NCI-H82 treated with DMSO at 0.1 percent for 48 hours (cell line): ENCODE results near the gene CLN6.

ENCODE experiments used
- DNase-seq: peaks from one replicate; lab custom pipeline; 2025; ENCODE audit not compliant: unreplicated experiment; lab: John Stamatoyannopoulos, UW

Gene CLN6

DNA sequence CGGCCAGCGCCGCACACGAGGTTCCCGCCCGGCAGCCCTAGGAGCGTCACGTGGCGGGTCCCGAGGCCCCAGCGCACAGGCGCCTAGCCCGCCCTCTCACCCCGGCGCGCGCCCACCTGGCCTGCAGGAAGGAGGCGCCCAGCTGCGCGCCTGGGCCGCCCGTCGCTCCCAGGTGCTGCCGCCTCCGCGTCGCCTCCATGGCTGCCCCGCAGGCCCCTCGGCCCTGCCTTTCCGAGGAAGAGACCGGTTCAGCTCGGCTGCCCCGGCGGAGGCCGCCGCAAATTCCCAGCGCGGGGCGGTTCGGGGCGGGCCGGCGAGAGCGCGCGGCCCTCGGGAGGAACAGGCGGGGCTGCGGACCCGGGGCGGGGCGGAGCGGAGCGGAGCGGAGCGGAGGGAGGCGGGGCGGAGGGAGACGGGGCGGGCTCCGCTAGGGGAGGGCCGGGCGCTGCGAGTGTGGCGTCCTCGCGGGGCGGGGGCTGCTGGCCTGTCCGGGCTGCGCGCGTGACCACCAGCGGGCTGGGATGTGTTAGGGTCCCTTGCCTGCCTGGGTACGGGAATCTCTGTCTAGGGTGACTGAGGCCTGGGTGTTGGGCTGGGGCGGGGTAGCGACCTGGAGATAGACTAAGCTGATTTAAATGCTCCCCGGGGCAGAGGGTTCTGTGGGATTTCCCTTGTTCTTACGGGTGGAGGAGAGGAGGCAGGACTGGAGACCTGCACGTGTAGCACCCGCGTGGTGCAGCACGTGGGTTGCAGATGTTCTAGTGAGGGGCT lies at the start of gene CLN6:
Gene CLN6 (minus strand): TSS at position 343 of the 771 bp plus-strand sequence. CDS start 144 bp downstream, at position 199.
- peak; percentile 59 for DNase-seq

DNA sequence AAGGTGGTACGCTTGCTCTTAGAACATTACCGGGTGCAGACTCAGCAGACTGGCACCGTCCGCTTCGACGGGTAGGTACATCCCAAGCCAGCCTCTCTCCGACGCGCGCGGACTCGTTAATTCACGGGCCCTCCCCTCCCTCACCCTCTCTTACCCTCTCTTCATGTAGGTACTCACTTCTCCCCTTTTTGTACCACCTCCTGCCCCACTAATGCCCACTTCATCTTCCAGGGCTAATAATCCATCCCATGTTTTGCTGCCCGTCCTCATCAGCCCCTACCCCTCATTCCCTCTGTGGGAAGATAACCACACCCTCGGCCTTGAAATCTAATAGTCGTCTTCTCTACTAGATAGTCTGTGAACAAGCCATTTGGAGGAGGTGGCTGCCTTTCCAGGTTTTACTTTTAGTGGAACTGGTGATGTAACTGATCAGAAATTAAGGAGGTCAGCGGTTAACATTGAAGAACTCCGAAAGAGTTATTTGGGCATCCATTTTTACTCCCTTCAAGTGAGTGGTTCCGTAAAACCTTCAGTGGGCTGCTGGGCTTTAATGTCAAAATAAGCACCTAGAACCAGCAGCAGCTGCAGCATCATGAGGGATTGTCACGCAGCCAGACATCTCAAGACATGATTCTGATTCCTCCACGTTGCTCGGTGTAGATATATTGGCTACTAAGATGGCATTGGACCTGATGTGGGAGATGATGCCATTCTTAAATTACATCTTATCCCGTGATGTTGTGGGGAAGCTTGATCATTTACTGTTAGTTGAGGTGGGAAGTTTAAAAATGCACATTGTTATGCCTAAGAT lies 49.3 kb upstream of the CLN6 start:
- DNase-seq, result no peak

DNA sequence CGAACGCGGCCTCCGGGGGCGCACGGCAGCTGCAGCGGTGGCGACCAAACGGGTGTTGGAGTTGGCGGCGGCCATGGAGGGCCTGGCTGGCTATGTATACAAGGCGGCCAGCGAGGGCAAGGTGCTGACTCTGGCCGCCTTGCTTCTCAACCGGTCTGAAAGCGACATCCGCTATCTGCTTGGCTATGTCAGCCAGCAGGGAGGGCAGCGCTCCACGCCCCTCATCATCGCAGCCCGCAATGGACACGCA lies 48.7 kb upstream of the CLN6 start:
- no peak for DNase-seq

DNA sequence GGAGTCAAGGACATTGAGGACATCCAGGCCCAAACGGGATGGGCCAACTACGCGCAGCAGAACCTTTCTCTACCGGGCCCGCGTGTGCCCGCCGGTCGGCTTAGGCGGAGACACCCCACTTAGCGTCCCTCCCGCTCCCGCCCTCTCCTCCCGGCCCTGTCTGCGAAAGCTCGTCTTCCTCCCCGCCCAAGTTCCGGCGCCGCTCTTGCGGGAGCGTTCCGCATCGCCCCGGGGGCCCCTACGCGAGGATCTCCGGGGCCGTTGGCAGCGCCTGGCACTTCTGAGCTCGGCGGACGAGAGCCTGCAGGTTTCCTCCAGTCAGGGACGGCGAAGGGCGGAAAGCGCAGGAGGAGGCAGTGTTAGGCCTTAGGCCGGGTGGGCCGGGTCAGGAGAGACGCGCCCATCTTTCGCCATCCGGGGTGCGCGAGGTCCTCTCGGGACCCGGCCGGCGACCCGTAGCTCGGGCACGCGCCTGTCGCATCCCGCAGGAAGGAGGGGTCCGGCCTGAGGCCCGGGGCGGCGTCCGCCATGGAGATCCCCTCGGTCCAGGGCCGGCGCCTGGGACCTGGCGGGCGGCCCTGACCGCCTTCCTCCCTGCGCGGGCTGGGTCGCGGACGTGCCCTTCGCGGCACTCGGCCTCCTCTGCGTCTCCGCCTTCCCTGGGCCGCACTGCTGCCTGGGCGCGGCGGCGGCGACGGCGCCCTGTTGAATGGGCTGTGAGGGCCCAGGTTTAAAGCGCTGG lies 48.2 kb upstream of the CLN6 start, which contains the start of gene FEM1B:
Gene FEM1B (plus strand): TSS at position 143 of the 742 bp plus-strand sequence. CDS start 673 bp downstream, outside the sequence.
- DNase-seq, result peak; percentile 65

DNA sequence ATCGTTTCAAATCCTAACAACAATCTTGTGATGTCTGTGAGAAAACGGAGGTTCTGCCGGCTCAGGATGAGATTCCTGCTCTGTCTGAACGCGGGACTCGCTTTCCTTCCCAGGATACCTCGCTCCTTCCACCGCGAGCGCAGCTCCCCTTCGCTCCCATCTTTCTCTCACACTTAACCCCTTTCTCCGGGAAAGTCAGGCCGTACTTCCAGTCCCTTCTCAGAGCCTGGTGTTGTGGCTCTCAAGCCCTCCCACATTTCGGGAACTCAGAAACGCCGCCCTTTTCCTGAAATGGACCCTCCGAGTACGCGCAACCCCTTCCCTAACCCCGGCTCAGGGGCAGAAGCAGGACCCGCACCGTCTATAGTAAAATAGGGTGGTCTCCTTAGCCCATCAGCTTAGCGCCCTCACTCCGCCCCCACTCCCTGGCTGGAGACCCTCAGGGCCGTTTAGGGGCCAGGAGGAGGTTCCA lies 47.6 kb upstream of the CLN6 start:
- DNase-seq, result no peak

DNA sequence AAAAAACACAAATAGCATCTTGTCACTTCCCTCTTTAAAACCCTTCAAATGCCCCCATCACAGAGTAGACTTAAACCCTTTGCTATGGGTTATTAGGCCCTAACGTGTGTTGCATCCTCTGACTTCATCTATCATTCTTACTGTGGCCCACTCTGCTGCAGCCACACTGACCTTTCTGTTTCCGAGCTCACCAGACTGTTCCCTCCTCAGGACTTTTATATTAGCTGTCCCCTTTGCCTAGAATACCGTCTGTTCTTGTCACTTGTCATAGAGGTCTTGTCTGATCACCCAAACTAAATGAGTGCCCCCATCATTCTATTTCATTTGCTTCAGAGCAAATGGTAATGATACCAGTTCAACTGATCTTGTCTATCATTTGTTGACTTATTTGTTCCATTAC lies 47.1 kb upstream of the CLN6 start:
- DNase-seq, result no peak

DNA sequence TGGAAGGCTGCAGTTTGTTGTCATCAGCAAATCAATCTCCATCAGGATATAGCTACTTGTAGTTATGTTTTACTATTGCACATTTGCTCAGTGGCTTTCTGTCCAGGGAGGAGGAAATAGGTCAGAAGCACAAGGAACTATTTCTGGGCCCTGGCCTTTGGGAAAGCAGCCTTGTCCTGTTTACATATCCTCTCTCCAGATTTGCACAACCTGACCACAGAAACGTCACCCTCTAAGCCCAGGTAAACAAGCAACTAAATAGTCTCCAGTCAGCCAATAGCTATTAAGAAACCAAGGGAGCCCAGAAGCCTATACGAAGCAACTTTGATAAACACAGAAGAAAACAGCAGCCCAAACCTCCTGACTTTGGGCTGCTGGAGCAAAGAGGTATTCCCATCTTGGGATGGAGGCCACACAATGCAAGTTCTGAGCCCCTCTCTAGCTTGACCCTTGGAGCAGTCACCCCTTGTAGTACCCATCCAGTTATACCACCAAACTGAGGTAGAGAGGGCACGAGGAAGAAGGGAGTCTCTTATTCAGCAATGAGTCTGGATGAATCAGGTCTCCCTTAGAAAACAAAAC lies 45.7 kb upstream of the CLN6 start:
- no peak for DNase-seq

DNA sequence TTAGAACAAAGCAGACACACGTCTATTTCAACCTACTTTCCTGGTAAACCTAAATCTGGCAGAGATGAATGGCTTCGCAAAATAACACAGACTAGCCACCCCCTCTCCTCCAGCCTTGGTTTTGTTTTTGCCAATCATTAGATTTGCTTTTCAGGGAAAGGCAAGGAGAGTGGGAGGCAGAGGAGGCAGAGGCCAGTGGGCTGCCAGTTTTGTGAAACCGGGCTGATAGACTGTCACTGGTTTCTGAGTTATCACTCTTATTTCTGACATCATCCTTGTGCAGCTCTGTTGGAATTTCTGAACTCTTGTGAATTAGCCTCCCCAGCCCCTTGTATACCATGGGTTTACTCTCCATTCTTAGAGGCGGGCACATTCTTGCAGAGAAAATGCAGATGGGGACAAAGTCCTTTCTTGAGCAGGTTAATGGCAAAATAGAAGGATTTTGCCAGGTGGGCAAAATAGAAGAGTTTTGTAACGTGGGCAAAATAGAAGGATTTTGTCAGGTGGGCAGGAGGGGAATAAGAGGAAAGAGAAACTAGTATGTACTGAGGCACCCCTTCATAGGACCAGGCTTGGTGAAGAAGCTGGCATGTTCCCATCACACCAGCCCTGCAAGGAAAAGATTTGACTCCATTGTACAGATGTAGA lies 44.8 kb upstream of the CLN6 start:
- no peak for DNase-seq

DNA sequence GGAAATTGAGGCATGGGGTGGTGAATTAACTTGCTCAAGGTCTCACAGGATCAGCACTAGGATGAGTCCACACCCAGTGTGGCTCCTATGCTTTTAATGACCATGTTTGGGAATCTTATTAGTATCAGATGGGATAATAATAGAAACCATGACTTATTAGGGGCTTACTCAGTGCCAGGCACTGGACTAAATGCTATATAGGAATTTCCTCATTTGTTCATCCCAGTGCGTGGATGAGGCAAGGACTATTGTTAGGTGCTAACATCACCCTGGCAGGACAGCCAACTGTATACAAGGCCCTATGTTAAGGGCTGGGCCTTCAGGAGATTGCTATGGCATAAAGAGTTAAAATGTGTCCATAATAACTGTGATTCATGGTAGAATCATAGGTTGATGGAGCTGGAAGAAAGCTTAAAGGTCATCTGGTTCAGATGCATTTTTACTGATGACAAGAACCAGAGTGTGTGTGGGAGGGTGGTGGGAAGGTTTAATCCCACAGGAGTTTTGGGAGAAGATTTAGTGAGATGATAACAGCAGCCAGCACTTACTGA lies 43.3 kb upstream of the CLN6 start:
- DNase-seq, result no peak

DNA sequence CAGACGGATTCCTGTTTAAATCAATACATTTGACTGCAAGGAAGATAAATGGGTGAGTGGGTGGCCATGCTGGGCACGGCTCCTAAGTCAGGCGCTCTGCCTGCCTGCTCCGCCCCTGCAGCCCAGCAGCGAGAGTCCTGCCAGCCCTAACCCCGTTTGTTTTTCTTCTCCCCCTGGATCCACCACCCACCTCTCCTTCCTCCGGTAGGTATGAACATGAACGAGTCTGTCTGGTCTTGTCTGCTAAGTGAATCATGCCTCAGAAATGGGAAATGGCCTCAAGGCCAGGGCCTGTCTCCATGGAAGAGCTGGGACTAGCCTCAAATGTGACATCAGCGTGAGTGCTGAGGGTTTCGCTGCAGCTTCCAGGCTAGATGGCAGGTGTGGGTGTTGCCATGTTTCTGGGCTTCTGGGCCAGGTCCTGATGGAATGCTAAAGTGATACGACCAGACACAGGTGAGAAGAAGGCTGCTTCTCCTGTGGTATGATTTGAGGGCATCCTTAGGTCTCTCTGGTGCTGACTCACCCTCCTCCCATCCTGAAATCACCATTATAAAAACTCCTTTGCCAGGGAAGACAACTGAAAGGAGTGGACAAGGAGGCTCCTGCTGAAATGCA lies 42.4 kb upstream of the CLN6 start:
- no peak for DNase-seq

DNA sequence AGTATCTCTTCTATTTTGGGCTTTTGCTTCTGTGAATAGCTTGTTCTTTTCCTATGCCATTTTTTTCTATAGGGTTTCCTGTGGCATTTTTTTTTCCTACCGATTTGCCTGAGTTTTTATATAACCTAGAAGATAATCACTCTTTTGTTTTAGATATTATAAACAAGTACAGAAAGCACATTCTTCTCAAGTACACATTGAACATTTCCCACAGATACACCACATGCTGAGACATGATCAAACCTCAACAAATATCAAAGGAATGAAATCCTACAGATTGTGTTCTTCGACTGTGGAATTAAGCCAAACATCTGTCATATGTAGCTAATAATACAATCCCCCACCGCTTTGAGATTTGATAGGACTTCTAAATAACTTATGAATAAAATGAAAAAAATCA lies 38.9 kb upstream of the CLN6 start:
- no peak for DNase-seq

DNA sequence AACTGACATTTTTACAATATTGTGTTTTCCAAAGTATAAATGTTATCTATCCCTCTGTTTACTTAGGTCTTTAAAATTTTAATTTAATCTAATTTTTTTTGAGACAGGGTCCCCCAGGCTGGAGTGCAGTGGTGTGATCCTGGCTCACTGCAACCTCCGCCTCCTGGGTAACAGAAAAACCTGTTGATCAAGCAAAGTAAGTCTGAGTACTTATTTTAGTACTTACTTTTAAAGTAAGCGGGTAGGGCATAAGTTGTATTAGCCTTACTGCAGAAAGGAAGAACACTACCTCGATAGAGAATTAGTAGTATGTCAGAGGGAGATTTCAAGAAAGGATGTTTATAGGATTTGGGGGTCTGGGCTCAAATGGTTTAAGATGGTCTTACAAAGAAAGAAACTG lies 36.1 kb upstream of the CLN6 start:
- DNase-seq, result no peak

DNA sequence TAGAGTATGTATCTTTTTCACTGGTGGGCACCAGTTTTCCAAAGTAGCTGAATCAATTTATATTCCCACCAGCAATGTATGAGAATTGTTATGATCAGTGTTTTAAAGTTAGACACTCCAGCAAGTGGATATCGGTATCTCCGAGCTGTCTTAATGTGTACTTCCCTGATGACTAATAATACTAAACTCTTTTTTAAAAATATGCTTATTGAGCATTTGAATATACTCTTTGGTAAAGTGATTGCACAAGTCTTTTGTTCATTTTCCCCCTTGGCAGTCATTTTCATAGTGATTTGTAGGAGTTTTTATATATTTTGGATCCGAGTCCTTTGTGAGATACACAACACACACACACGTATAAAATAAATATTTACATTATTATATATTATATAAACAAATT lies 35.6 kb upstream of the CLN6 start:
- no peak for DNase-seq

DNA sequence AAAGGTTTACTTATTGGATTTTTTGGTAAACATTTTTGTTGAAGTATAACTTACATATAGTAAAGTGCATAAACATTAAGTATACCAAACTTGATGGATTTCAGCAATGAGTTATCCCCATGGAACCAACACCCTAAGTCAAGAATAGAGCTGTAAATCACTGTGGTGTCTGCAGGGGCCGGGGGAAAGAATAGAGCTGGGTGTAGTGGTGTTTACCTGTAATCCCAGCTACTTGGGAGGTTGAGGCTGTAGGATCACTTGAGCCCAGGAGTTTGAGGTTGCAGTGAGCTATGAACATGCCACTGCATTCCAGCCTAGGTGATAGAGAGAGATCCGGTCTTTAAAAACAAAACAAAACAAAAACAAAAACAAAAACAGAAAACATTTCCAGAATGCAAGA lies 34.8 kb upstream of the CLN6 start:
- DNase-seq, result no peak

DNA sequence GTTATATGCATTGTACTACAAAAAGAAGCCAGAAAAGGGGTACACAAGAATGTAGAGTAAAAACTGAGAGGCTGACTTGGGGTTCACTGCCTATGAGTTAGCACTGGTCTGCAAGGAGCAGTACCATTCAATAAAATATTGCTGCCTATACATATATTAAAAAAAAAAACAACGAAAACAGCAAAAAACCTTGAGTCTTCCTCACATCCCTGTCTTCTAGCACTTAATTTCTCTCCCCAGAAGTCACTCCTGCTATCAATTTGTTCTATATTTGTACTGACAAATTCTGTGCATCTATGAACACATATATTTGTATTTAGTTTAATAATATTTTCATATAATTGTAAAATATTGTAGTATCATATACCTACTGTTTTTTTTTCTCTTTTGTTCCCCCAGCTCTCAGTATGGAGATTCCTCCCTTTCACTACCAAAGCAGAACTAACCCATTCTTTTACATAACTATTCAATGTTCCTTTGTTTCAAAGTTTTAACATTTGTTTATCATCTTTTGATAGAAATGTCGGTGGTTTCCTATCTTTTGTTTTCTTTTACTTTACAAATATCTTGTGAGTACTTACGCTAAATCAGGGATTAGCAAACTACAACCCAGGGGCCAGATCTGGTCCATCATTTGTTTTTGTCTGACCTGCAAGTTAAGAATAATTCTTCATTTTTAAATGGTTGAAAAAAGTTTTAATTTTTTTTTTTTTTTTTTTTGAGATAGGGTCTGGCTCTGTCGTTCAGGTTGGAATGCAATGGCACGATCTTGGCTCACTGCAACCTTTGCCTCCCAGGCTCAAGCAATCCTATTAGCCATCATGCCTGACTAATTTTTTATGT lies 33.2 kb upstream of the CLN6 start:
- no peak for DNase-seq

DNA sequence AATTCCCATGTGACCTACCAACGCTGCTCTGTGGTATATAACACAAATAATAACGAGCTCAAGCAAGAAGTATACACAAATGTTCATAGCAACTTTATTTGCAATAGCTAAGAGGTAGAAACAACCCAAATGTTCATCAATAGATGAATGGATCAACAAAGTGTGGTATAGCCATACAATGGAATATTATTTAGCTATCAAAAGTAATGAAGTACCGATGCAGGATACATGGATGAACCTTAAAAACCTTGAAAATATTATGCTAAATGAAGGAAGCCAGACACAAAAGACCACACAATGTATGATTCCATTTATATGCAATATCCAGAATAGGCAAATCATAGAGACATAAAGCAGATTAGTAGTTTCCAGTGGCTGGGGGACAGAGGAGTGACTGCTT lies 32.5 kb upstream of the CLN6 start:
- no peak for DNase-seq

DNA sequence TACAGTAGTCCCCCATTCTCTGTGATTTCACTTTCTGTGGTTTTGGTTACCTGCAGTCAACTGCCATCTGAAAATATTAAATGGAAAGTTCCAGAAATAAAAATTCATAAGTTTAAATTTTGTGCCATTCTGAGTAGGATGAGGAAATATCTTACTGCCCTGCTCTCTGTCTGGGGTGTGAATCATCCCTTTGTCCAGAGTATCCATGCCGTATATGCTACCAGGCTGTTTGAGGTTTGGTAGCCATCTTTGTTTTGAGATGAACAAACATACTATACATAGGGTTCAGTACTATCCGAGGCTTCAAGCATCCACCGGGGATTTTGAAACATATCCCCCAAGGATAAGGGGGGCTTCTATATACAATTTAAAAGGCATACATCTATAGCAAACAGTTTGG lies 31.7 kb upstream of the CLN6 start:
- no peak for DNase-seq

DNA sequence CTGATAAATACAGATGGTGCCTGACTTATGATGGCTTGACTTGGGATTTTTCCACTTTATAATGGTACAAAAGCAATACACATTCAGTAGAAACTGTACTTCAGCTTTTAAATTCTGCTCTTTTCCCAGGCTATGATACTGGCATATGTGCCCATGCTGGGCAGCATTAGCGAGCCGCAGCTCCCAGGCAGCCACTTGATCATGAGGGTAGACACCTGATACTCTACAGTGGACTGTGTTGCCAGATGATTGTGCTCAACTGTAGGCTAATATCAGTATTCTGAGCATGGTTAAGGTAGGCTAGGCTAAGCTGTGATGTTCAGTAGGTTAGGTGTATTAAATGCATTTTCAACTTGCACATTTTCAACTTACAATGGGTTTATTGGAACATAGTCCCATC lies 30.4 kb upstream of the CLN6 start:
- no peak for DNase-seq

DNA sequence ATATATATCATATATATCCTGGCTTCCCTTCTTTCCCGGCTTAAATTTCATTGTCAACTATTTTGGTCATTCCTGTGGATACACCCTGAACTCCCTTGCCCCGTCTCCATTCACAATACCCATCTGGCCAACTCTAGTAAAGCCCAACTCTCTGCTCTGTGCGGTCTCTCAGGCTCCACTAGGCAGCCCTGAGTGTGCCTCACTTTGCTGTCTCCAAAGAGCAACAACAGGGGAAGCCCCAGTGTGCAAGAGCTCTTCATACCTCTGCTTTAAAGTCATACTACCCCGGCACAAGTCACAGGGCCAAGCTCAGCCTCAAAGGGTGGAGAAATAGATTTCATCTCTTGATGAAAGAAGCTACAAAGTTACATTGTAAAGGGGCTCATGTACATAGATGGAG lies 29.2 kb upstream of the CLN6 start:
- DNase-seq, result no peak
